Ishikawa (cell line): Measurements from ENCODE around the gene TAOK2.
A peak's percentile ranks its signal among the peaks of the same experiment; 100 is the strongest.

Experiments used
- CEBPB ChIP-seq: IDR thresholded peaks from 2 replicates; pipeline ENCODE4 v1.6.1; 2012
- CREB1 ChIP-seq: IDR thresholded peaks from 2 replicates; pipeline ENCODE4 v1.6.1; 2012; ENCODE audit warnings: low read depth
- EGR1 ChIP-seq: IDR thresholded peaks from 2 replicates; pipeline ENCODE4 v1.6.1; 2012
- EP300 ChIP-seq: IDR thresholded peaks from 2 replicates; pipeline ENCODE4 v1.6.1; 2012; ENCODE audit warnings: borderline replicate concordance
- FOXM1 ChIP-seq: IDR thresholded peaks from 2 replicates; pipeline ENCODE4 v1.6.1; 2012; ENCODE audit warnings: low read depth, borderline replicate concordance
- NFIC ChIP-seq: IDR thresholded peaks from 2 replicates; pipeline ENCODE4 v1.6.1; 2012
- RAD21 ChIP-seq: IDR thresholded peaks from 2 replicates; pipeline ENCODE4 v1.6.1; 2012; ENCODE audit warnings: low read depth
- TAF1 ChIP-seq: IDR thresholded peaks from 2 replicates; pipeline ENCODE4 v1.6.1; 2012; ENCODE audit warnings: low read depth, mild to moderate bottlenecking
- TCF12 ChIP-seq: IDR thresholded peaks from 2 replicates; pipeline ENCODE4 v1.6.1; 2012; ENCODE audit warnings: low read depth
- TEAD4 ChIP-seq: IDR thresholded peaks from 2 replicates; pipeline ENCODE4 v1.6.1; 2012
- YY1 ChIP-seq: IDR thresholded peaks from 2 replicates; pipeline ENCODE4 v1.6.1; 2012; ENCODE audit warnings: low read depth
- ZBTB7A ChIP-seq: IDR thresholded peaks from 2 replicates; pipeline ENCODE4 v1.6.1; 2012; ENCODE audit warnings: low read depth
- TF ChIP-seq, protein P1 (sequence below): IDR thresholded peaks from 2 replicates; pipeline ENCODE4 v1.6.1; 2012
- TF ChIP-seq, protein P2 (sequence below): IDR thresholded peaks from 2 replicates; pipeline ENCODE4 v1.6.1; 2012
- TF ChIP-seq, protein P3 (sequence below): IDR thresholded peaks from 2 replicates; pipeline ENCODE4 v1.6.1; 2012; ENCODE audit warnings: low read depth, mild to moderate bottlenecking

Gene TAOK2

DNA sequence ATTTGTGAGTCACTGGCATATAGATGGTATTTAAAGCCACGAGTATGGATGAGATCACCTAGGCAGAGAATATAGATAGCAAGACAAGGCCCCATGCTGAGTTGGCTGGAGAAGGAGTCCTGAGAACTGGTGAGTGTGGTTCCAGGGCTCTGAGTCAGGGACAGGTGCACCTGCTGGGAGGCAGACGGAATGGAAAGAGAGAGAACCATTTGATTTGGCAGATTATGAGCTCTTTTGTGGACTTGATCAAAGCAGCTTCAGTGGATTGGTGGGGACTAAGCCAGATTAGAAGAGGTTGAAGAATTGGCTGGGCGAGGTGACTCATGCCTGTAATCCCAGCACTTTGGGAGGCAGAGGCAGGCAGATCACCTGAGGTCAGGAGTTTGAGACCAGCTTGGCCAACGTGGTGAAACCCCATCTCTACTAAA lies 45.1 kb downstream of the TAOK2 start:
- no peak for TF ChIP-seq ZBTB7A
- peak; percentile 14; the same call in 1 of the 2 replicates for TF ChIP-seq CEBPB
- TF ChIP-seq EP300 = peak; percentile 67
- peak; percentile 72 for TF ChIP-seq NFIC
- TF ChIP-seq, protein P1, sequence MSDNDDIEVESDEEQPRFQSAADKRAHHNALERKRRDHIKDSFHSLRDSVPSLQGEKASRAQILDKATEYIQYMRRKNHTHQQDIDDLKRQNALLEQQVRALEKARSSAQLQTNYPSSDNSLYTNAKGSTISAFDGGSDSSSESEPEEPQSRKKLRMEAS = 0 out of 2 replicates have a peak, but pooled peaks have one; percentile 22
- TF ChIP-seq FOXM1 = 0 out of 2 replicates have a peak, but pooled peaks have one; percentile 24
- TF ChIP-seq, protein P2, sequence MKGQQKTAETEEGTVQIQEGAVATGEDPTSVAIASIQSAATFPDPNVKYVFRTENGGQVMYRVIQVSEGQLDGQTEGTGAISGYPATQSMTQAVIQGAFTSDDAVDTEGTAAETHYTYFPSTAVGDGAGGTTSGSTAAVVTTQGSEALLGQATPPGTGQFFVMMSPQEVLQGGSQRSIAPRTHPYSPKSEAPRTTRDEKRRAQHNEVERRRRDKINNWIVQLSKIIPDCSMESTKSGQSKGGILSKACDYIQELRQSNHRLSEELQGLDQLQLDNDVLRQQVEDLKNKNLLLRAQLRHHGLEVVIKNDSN = 0 out of 2 replicates have a peak, but pooled peaks have one; percentile 22
- TF ChIP-seq TAF1 = no peak
- TF ChIP-seq EGR1 = no peak
- TF ChIP-seq, protein P3, sequence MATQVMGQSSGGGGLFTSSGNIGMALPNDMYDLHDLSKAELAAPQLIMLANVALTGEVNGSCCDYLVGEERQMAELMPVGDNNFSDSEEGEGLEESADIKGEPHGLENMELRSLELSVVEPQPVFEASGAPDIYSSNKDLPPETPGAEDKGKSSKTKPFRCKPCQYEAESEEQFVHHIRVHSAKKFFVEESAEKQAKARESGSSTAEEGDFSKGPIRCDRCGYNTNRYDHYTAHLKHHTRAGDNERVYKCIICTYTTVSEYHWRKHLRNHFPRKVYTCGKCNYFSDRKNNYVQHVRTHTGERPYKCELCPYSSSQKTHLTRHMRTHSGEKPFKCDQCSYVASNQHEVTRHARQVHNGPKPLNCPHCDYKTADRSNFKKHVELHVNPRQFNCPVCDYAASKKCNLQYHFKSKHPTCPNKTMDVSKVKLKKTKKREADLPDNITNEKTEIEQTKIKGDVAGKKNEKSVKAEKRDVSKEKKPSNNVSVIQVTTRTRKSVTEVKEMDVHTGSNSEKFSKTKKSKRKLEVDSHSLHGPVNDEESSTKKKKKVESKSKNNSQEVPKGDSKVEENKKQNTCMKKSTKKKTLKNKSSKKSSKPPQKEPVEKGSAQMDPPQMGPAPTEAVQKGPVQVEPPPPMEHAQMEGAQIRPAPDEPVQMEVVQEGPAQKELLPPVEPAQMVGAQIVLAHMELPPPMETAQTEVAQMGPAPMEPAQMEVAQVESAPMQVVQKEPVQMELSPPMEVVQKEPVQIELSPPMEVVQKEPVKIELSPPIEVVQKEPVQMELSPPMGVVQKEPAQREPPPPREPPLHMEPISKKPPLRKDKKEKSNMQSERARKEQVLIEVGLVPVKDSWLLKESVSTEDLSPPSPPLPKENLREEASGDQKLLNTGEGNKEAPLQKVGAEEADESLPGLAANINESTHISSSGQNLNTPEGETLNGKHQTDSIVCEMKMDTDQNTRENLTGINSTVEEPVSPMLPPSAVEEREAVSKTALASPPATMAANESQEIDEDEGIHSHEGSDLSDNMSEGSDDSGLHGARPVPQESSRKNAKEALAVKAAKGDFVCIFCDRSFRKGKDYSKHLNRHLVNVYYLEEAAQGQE = no peak
- no peak for TF ChIP-seq CREB1
- TF ChIP-seq TCF12 = peak; percentile 71
- TF ChIP-seq RAD21 = no peak
- peak; percentile 36; the same call in 1 of the 2 replicates for TF ChIP-seq TEAD4
- 0 out of 2 replicates have a peak, but pooled peaks have one; percentile 12 for TF ChIP-seq YY1

DNA sequence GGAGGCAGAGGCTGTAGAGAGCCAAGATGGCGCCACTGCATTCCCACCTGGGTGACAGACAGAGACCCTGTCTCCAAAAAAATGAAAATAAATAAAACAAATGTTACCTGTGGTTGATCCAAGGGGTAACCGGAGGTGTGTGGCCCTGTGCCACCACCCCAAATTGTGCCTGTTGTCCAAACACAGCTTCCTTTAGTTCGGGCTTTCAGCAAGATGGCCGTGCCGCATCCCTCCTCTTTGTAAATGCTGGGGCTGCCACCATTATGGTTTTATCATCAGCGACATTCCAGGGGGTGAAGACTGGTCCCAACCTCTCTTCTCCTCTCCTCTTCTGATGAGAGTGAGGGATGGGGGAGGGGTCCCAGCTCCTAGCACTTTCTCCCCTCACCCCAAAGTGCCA lies 49.2 kb downstream of the TAOK2 start, which contains the start of gene C16orf92:
Gene C16orf92 (plus strand): TSS at position 312 of the 400 bp plus-strand sequence. CDS start 143 bp downstream, outside the sequence.
- no peak for TF ChIP-seq CEBPB
- TF ChIP-seq YY1 = no peak
- TF ChIP-seq CREB1 = no peak
- no peak for TF ChIP-seq FOXM1
- TF ChIP-seq, protein P1 = no peak
- no peak for TF ChIP-seq RAD21
- no peak for TF ChIP-seq EGR1
- no peak for TF ChIP-seq TCF12

DNA sequence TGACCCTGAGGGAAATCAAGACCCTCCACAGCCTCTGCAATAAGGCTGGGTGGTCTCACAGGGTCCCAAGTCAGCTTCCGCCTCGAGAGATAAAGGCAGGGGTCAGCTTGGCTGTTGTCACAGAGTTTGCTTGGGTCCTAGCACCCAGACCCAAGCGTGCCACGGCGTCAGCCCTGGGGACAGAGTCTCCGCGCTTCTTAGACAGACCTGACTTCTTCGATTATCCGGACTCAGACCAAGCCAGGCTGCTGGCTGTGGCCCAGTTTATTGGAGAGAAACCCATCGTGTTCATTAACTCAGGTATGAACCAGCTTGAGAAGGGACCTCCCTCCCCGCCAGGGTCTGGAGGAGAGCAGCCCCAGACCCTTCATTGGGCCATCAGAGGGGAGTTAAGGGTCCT lies 49.9 kb downstream of the TAOK2 start:
- TF ChIP-seq CREB1 (no peak), TCF12 (no peak), EGR1 (no peak), NFIC (no peak), EP300 (no peak), RAD21 (no peak), YY1 (no peak), CEBPB (no peak), FOXM1 (no peak), ZBTB7A (no peak), TEAD4 (no peak)
- TF ChIP-seq, protein P1 = no peak
- TF ChIP-seq, protein P2 = no peak

DNA sequence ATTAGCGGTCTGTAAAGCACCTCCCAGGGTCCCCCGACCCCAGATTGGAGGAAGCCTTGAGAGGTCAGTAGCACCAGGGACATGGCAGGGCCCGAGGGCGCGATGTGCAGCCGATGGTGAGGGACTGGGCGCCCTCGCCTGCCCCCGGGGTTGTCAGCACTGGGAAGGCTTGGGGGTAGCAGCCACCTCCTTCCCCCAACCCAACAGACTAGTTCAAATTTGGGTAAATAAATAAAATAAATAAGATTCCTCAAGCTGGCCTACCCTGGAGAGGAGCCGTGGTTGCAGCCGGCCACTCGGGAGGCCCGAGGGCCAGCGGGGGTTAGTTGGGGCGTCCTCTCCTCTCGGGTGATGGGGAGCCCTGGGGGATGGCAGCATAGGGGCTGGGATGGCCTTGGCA lies 50.8 kb downstream of the TAOK2 start:
- no peak for TF ChIP-seq FOXM1
- TF ChIP-seq, protein P1 = no peak
- no peak for TF ChIP-seq EP300
- TF ChIP-seq YY1 = no peak
- no peak for TF ChIP-seq NFIC
- TF ChIP-seq TCF12 = no peak
- TF ChIP-seq RAD21 = no peak
- TF ChIP-seq CREB1 = no peak
- TF ChIP-seq, protein P2 = no peak
- TF ChIP-seq ZBTB7A = no peak

DNA sequence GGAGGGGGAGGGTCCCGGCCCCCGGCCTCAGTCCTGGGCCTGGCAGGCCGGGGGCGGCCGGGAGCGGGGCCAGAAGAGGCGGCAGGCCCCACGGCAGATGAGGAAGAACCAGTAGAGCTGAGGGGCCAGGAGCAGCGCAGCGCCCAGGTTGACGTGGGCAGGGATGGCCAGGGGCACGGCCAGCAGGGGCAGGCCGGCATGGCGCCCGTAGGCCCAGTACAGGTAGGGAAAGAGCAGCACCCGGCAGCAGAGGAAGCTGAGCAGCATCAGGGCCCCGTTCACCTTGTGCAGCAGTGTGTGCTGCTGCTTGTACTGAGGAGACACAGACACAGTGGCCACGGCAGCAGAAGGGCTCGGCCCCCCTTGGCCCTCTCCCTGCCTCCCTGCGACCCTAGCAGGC lies 51.5 kb downstream of the TAOK2 start:
- TF ChIP-seq, protein P3 = no peak
- no peak for TF ChIP-seq NFIC
- no peak for TF ChIP-seq YY1
- no peak for TF ChIP-seq CEBPB
- no peak for TF ChIP-seq TEAD4
- no peak for TF ChIP-seq EGR1
- TF ChIP-seq FOXM1 = no peak
- no peak for TF ChIP-seq ZBTB7A
- TF ChIP-seq, protein P1 = no peak
- TF ChIP-seq, protein P2 = no peak
- TF ChIP-seq EP300 = no peak
- TF ChIP-seq RAD21 = no peak
- no peak for TF ChIP-seq TCF12
- no peak for TF ChIP-seq CREB1
